ENCODE results near the gene NANS.

NANS gene

DNA sequence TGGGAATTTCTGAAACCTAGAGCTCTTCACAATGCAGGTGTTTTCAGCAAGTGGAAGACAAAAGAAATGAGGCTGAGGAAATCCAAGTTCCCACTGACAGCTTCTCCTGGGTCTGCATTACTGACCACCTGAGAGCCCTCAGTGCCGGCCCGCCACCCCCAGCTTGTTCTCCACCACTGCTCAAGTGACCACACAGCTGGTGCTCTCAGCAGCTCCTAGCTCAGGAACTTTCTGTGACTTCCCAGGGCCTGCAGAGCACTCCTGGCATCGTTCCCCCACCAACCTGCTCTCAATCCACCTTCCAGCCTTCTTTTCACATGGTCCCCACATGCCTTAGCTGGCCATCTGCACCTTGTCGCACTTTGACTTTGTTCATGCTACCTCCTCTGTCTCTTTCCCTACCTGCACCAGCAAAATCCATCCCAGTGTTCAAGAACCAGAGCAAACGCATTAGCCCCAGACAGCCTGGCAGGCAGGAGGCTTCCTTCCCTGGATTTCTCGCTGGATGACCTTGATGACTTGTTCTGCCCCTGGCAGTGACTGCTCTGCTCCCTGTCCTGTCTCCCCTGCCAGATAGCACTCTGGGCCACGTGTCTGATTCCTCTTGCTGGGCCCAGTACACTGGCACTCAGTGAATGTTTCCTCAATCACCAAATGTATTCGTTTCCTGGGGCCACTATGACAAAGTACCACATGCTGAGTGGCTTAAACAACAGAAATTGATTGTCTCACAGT, 35.1 kb upstream of the NANS start:
- TF ChIP-seq PPARA (CRISPR knock-in tag; IDR thresholded peaks at IDR 0.05; ENCODE audit: borderline replicate concordance) (no peak), RARB (CRISPR knock-in tag; IDR thresholded peaks at IDR 0.05) (no peak), SNAI2 (CRISPR knock-in tag; IDR thresholded peaks at IDR 0.05) (no peak), ZC3H10 (CRISPR knock-in tag; IDR thresholded peaks at IDR 0.05) (no peak), TOX (CRISPR knock-in tag; IDR thresholded peaks at IDR 0.05; ENCODE audit: borderline replicate concordance) (no peak), GLIS3 (CRISPR knock-in tag; IDR thresholded peaks at IDR 0.05) (no peak), TCF4 (CRISPR knock-in tag; IDR thresholded peaks at IDR 0.05; ENCODE audit: borderline replicate concordance) (no peak), CSDC2 (CRISPR knock-in tag; IDR thresholded peaks at IDR 0.05) (no peak), OSR1 (CRISPR knock-in tag; IDR thresholded peaks at IDR 0.05) (no peak), ESRRG (CRISPR knock-in tag; IDR thresholded peaks at IDR 0.05) (no peak), ZFP3 (CRISPR knock-in tag; IDR thresholded peaks at IDR 0.05) (no peak), BACH2 (CRISPR knock-in tag; IDR thresholded peaks at IDR 0.05; ENCODE audit: borderline replicate concordance) (no peak), ZNF8 (CRISPR knock-in tag; IDR thresholded peaks at IDR 0.05) (no peak), CSRNP3 (CRISPR knock-in tag; IDR thresholded peaks at IDR 0.05) (no peak), ZNF565 (CRISPR knock-in tag; conservative IDR thresholded peaks at IDR 0.05; ENCODE audit: low read depth) (no peak)
- TF ChIP-seq, protein P1, sequence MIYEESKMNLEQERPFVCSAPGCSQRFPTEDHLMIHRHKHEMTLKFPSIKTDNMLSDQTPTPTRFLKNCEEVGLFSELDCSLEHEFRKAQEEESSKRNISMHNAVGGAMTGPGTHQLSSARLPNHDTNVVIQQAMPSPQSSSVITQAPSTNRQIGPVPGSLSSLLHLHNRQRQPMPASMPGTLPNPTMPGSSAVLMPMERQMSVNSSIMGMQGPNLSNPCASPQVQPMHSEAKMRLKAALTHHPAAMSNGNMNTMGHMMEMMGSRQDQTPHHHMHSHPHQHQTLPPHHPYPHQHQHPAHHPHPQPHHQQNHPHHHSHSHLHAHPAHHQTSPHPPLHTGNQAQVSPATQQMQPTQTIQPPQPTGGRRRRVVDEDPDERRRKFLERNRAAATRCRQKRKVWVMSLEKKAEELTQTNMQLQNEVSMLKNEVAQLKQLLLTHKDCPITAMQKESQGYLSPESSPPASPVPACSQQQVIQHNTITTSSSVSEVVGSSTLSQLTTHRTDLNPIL (CRISPR knock-in tag; IDR thresholded peaks at IDR 0.05; ENCODE audit: low read depth): no peak
- TF ChIP-seq, protein P2, sequence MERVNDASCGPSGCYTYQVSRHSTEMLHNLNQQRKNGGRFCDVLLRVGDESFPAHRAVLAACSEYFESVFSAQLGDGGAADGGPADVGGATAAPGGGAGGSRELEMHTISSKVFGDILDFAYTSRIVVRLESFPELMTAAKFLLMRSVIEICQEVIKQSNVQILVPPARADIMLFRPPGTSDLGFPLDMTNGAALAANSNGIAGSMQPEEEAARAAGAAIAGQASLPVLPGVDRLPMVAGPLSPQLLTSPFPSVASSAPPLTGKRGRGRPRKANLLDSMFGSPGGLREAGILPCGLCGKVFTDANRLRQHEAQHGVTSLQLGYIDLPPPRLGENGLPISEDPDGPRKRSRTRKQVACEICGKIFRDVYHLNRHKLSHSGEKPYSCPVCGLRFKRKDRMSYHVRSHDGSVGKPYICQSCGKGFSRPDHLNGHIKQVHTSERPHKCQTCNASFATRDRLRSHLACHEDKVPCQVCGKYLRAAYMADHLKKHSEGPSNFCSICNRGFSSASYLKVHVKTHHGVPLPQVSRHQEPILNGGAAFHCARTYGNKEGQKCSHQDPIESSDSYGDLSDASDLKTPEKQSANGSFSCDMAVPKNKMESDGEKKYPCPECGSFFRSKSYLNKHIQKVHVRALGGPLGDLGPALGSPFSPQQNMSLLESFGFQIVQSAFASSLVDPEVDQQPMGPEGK (CRISPR knock-in tag; IDR thresholded peaks at IDR 0.05; ENCODE audit: borderline replicate concordance): no peak
- peak; percentile 36 for ATAC-seq

GRCh38 chr9:98022447-98022846, 34.1 kb upstream of the NANS start:
- ATAC-seq: no peak

DNA sequence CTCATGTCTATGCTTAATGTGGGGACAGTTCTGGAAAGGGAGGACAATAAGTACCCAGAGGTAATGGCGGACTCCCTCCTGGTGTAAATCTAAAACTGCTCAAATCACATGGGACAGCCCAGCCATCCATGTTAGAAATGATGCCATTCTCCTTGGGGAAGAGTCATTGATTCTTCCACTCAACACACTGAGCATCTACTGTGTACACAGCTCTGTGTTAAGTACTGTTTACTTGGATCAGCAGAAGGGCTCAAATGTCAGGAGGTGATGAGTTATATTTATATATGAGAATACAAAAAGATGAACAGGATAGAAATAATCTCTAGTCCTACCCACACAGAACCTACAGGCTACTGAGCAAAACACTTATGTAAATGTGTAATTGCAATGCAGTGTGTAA, 31.8 kb upstream of the NANS start:
- TF ChIP-seq ESRRG (CRISPR knock-in tag; IDR thresholded peaks at IDR 0.05) (no peak), ZNF70 (CRISPR knock-in tag; IDR thresholded peaks at IDR 0.05) (no peak), TOX (CRISPR knock-in tag; IDR thresholded peaks at IDR 0.05; ENCODE audit: borderline replicate concordance) (no peak), SNAI2 (CRISPR knock-in tag; IDR thresholded peaks at IDR 0.05) (no peak), CSDC2 (CRISPR knock-in tag; IDR thresholded peaks at IDR 0.05) (no peak)
- TF ChIP-seq, protein P3, sequence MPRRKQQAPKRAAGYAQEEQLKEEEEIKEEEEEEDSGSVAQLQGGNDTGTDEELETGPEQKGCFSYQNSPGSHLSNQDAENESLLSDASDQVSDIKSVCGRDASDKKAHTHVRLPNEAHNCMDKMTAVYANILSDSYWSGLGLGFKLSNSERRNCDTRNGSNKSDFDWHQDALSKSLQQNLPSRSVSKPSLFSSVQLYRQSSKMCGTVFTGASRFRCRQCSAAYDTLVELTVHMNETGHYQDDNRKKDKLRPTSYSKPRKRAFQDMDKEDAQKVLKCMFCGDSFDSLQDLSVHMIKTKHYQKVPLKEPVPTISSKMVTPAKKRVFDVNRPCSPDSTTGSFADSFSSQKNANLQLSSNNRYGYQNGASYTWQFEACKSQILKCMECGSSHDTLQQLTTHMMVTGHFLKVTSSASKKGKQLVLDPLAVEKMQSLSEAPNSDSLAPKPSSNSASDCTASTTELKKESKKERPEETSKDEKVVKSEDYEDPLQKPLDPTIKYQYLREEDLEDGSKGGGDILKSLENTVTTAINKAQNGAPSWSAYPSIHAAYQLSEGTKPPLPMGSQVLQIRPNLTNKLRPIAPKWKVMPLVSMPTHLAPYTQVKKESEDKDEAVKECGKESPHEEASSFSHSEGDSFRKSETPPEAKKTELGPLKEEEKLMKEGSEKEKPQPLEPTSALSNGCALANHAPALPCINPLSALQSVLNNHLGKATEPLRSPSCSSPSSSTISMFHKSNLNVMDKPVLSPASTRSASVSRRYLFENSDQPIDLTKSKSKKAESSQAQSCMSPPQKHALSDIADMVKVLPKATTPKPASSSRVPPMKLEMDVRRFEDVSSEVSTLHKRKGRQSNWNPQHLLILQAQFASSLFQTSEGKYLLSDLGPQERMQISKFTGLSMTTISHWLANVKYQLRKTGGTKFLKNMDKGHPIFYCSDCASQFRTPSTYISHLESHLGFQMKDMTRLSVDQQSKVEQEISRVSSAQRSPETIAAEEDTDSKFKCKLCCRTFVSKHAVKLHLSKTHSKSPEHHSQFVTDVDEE (CRISPR knock-in tag; IDR thresholded peaks at IDR 0.05): no peak
- no peak for ATAC-seq

More at GRCh38 chr9:98022447-98022846, 34.1 kb upstream of the NANS start:
- TF ChIP-seq GLIS3 (CRISPR knock-in tag; IDR thresholded peaks at IDR 0.05) (no peak), CSDC2 (CRISPR knock-in tag; IDR thresholded peaks at IDR 0.05) (no peak), ZNF565 (CRISPR knock-in tag; conservative IDR thresholded peaks at IDR 0.05; ENCODE audit: low read depth) (no peak), BACH2 (CRISPR knock-in tag; IDR thresholded peaks at IDR 0.05; ENCODE audit: borderline replicate concordance) (no peak), ZFP30 (CRISPR knock-in tag; IDR thresholded peaks at IDR 0.05) (no peak)

DNA sequence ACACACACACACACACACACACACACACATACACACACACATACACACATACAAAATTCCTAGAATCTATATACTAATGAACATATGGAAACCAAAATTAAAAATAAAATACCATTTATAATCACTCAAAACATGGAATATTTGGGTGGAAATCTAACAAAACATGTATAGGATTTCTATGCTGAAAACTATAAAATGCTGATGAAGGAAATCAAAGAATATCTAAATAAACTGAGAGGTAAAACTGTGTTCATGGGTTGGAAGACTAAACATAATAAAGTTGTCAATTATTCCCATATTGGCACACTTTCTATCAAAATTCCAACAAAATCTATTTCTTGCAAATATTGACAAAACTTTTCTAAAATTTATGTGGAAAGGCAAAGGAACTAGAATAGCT, 25.4 kb upstream of the NANS start:
- TF ChIP-seq OSR1 (CRISPR knock-in tag; IDR thresholded peaks at IDR 0.05): no peak
- TF ChIP-seq TOX (CRISPR knock-in tag; IDR thresholded peaks at IDR 0.05; ENCODE audit: borderline replicate concordance): no peak
- no peak for TF ChIP-seq RARB (CRISPR knock-in tag; IDR thresholded peaks at IDR 0.05)
- no peak for TF ChIP-seq ZNF565 (CRISPR knock-in tag; conservative IDR thresholded peaks at IDR 0.05; ENCODE audit: low read depth)
- no peak for TF ChIP-seq PPARA (CRISPR knock-in tag; IDR thresholded peaks at IDR 0.05; ENCODE audit: borderline replicate concordance)
- ATAC-seq: no peak
